Chondrocyte (in vitro differentiated cells): Measurements from ENCODE around the gene CYREN. TPM values are rescaled to one million over a fixed set of nuclear protein-coding genes. Genes with fewer than 3 reads are reported as not detected.

Experiments used
- DNase-seq: peaks from one replicate; pipeline ENCODE4 v3.0.0; 2021; ENCODE audit warnings: mixed read lengths, low spot score
- H3K27ac Mint-ChIP-seq: one replicate; pipeline ENCODE4 v1.8.0; 2021; ENCODE audit warnings: mild to moderate bottlenecking, moderate library complexity, mixed read lengths; ENCODE audit not compliant: unreplicated experiment
- H3K27me3 Mint-ChIP-seq: 2 replicates; pipeline ENCODE4 v1.8.0; 2021; ENCODE audit warnings: low read depth, mixed read lengths
- H3K36me3 Mint-ChIP-seq: 2 replicates; pipeline ENCODE4 v1.8.0; 2021; ENCODE audit warnings: low read depth, mixed read lengths
- H3K4me1 Mint-ChIP-seq: 2 replicates; pipeline ENCODE4 v1.8.0; 2021; ENCODE audit warnings: low read depth, mild to moderate bottlenecking, mixed read lengths
- H3K4me3 Mint-ChIP-seq: one replicate; pipeline ENCODE4 v1.8.0; 2021; ENCODE audit warnings: mild to moderate bottlenecking, moderate library complexity, mixed read lengths; ENCODE audit not compliant: unreplicated experiment
- H3K9me3 Mint-ChIP-seq: 2 replicates; pipeline ENCODE4 v1.8.0; 2021; ENCODE audit warnings: low read depth, mixed read lengths
- total RNA-seq: library from RNA; stranded (reverse); gene quantifications from 3 replicates; pipeline ENCODE4 v1.2.1, GENCODE V29; 2021
- TF ChIP-seq, protein P1 (sequence below): fragments of 200-600 bp; sonication (generic); IDR thresholded peaks from 2 replicates; pipeline ENCODE4 v1.5.0; 2021; ENCODE audit warnings: antibody characterized with exemption, mild to moderate bottlenecking, moderate library complexity

CYREN gene
- total RNA-seq, 1 donor from 2014 or later, result 30.2 TPM

- TF ChIP-seq, protein P1, sequence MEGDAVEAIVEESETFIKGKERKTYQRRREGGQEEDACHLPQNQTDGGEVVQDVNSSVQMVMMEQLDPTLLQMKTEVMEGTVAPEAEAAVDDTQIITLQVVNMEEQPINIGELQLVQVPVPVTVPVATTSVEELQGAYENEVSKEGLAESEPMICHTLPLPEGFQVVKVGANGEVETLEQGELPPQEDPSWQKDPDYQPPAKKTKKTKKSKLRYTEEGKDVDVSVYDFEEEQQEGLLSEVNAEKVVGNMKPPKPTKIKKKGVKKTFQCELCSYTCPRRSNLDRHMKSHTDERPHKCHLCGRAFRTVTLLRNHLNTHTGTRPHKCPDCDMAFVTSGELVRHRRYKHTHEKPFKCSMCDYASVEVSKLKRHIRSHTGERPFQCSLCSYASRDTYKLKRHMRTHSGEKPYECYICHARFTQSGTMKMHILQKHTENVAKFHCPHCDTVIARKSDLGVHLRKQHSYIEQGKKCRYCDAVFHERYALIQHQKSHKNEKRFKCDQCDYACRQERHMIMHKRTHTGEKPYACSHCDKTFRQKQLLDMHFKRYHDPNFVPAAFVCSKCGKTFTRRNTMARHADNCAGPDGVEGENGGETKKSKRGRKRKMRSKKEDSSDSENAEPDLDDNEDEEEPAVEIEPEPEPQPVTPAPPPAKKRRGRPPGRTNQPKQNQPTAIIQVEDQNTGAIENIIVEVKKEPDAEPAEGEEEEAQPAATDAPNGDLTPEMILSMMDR, result no peak
- Mint-ChIP-seq H3K9me3 (peaks cover 25% of the 10 kb centered on the region), H3K36me3 (peaks cover 59% of the 10 kb centered on the region), H3K4me3 (no peak overlapping the region), H3K27ac (no peak overlapping the region), H3K27me3 (no peaks in the 10 kb centered on the region), H3K4me1 (no peaks in the 10 kb centered on the region)
- no peak for DNase-seq
These were observed 15.2 kb upstream of the CYREN start for GRCh38 chr7:135185471-135186260.

DNA sequence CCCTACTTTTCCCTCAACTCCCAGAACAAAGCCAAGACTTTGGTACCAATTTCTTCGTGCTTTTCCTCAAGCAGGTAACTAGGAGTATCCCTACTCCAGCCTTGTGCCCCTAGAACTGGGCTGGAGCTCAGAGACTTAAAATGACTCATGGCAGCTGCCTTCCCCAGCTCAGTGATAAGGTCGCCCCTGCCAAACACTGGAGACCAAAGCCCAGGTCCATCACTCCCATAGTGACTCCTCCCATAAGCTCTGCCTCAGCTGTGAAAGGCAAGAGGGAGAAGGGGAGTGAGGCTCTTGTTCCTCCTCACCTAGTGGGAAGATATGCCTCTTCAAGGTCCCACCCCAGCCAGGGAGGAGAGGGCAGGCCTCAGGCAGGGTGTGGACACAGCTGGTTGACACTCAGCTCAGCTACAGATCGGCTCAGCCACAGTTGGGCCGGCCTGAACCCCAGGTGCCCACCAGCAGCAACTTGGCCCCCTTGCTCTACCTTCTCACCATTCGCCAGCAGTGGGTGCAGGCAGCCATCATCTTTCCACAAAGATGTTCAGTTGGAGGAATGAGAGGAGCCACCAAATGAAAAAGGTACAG, 13.8 kb upstream of the CYREN start:
- TF ChIP-seq, protein P1, result no peak
- peaks cover 57% of the 10 kb centered on the region for H3K36me3 Mint-ChIP-seq
- H3K27me3 Mint-ChIP-seq, result no peaks in the 10 kb centered on the region
- no peak overlapping the region for H3K27ac Mint-ChIP-seq
- no peaks in the 10 kb centered on the region for H3K4me1 Mint-ChIP-seq
- H3K4me3 Mint-ChIP-seq, result no peak overlapping the region
- DNase-seq, result no peak
- H3K9me3 Mint-ChIP-seq, result peaks cover 32% of the 10 kb centered on the region

DNA sequence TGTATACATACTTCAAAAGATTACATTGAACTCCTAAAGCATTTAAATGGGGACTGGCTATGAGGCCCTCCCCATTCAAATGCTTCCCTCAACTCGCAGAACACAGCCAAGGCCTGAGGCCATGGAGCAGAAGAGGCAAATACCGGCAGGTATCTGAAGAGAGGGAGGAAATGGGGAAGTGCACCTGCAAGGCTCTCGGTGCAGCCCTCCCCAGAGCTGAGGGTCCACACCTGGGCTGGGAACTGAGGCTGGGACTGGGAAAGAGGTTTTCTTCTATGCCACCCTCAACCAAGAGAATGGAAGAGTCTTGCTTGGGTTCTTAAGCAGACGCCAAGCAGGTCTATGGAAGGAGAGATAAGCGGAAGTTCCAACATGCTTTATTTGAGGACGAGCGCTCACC, 13.0 kb upstream of the CYREN start:
- Mint-ChIP-seq H3K27me3 (no peaks in the 10 kb centered on the region), H3K27ac (no peak overlapping the region), H3K4me3 (no peak overlapping the region), H3K4me1 (no peaks in the 10 kb centered on the region), H3K9me3 (peaks cover 32% of the 10 kb centered on the region), H3K36me3 (peaks cover 52% of the 10 kb centered on the region)
- TF ChIP-seq, protein P1, result no peak
- no peak for DNase-seq

- no peaks in the 10 kb centered on the region for H3K4me1 Mint-ChIP-seq
These were observed 11.6 kb upstream of the CYREN start for GRCh38 chr7:135181929-135182678.

More at GRCh38 chr7:135181929-135182678, 11.6 kb upstream of the CYREN start:
- TF ChIP-seq, protein P1, result no peak
- no peak overlapping the region for H3K27ac Mint-ChIP-seq
- peaks cover 45% of the 10 kb centered on the region for H3K36me3 Mint-ChIP-seq
- no peak for DNase-seq
- no peaks in the 10 kb centered on the region for H3K27me3 Mint-ChIP-seq
- peaks cover 32% of the 10 kb centered on the region for H3K9me3 Mint-ChIP-seq
- no peak overlapping the region for H3K4me3 Mint-ChIP-seq
